Measurements from ENCODE around the gene TUBB1.

Gene TUBB1

GRCh38 chr20:59001068-59001448 is 18.2 kb upstream of the TUBB1 start:
- Histone ChIP-seq H3K27me3 (ENCODE audit: control insufficient read depth in 1 of 2, insufficient read depth in 2 of 2, low read length in 2 of 2) (no peaks in the 10 kb centered on the region), H3K27ac (ENCODE audit: low read depth, low read length) (no peak overlapping the region), H3K9ac (ENCODE audit: low read length) (no peak overlapping the region), H3K4me1 (ENCODE audit: insufficient read depth, low read length) (peaks cover 24% of the 10 kb centered on the region), H3K9me3 (ENCODE audit: low read length) (no peaks in the 10 kb centered on the region), H3K36me3 (ENCODE audit: insufficient read depth, low read length) (peaks cover 45% of the 10 kb centered on the region), H3K4me3 (ENCODE audit: low read depth in 1 of 2, low read length in 2 of 2) (no peak overlapping the region)

GRCh38 chr20:59001449-59002171 is 17.6 kb upstream of the TUBB1 start:
- no peak overlapping the region for H3K9ac ChIP-seq (ENCODE audit: low read length)
- peaks cover 40% of the 10 kb centered on the region for H3K36me3 ChIP-seq (ENCODE audit: insufficient read depth, low read length)
- H3K27ac ChIP-seq (ENCODE audit: low read depth, low read length) = no peak overlapping the region
- H3K4me3 ChIP-seq (ENCODE audit: low read depth in 1 of 2, low read length in 2 of 2) = no peak overlapping the region
- H3K27me3 ChIP-seq (ENCODE audit: control insufficient read depth in 1 of 2, insufficient read depth in 2 of 2, low read length in 2 of 2) = no peaks in the 10 kb centered on the region
- H3K4me1 ChIP-seq (ENCODE audit: insufficient read depth, low read length) = peaks cover 27% of the 10 kb centered on the region
- H3K9me3 ChIP-seq (ENCODE audit: low read length) = no peaks in the 10 kb centered on the region

GRCh38 chr20:59002388-59002787 is 16.8 kb upstream of the TUBB1 start:
- Histone ChIP-seq H3K27me3 (ENCODE audit: control insufficient read depth in 1 of 2, insufficient read depth in 2 of 2, low read length in 2 of 2) (no peaks in the 10 kb centered on the region), H3K4me3 (ENCODE audit: low read depth in 1 of 2, low read length in 2 of 2) (no peak overlapping the region), H3K27ac (ENCODE audit: low read depth, low read length) (no peak overlapping the region), H3K9me3 (ENCODE audit: low read length) (no peaks in the 10 kb centered on the region), H3K36me3 (ENCODE audit: insufficient read depth, low read length) (peaks cover 32% of the 10 kb centered on the region), H3K4me1 (ENCODE audit: insufficient read depth, low read length) (peaks cover 27% of the 10 kb centered on the region), H3K9ac (ENCODE audit: low read length) (no peak overlapping the region)

- no peak overlapping the region for H3K4me3 ChIP-seq (ENCODE audit: low read depth in 1 of 2, low read length in 2 of 2)
- peaks cover 26% of the 10 kb centered on the region for H3K36me3 ChIP-seq (ENCODE audit: insufficient read depth, low read length)
- H3K9ac ChIP-seq (ENCODE audit: low read length) = no peak overlapping the region
- H3K27ac ChIP-seq (ENCODE audit: low read depth, low read length) = no peak overlapping the region
- H3K9me3 ChIP-seq (ENCODE audit: low read length) = no peaks in the 10 kb centered on the region
- no peaks in the 10 kb centered on the region for H3K27me3 ChIP-seq (ENCODE audit: control insufficient read depth in 1 of 2, insufficient read depth in 2 of 2, low read length in 2 of 2)
- H3K4me1 ChIP-seq (ENCODE audit: insufficient read depth, low read length) = peaks cover 27% of the 10 kb centered on the region
Observed at GRCh38 chr20:59002874-59003399, 16.3 kb upstream of the TUBB1 start.

GRCh38 chr20:59003836-59004492 is 15.3 kb upstream of the TUBB1 start:
- Histone ChIP-seq H3K9me3 (ENCODE audit: low read length) (no peaks in the 10 kb centered on the region), H3K9ac (ENCODE audit: low read length) (no peak overlapping the region), H3K36me3 (ENCODE audit: insufficient read depth, low read length) (peaks cover 25% of the 10 kb centered on the region), H3K4me1 (ENCODE audit: insufficient read depth, low read length) (peaks cover 27% of the 10 kb centered on the region), H3K27me3 (ENCODE audit: control insufficient read depth in 1 of 2, insufficient read depth in 2 of 2, low read length in 2 of 2) (no peaks in the 10 kb centered on the region), H3K27ac (ENCODE audit: low read depth, low read length) (no peak overlapping the region), H3K4me3 (ENCODE audit: low read depth in 1 of 2, low read length in 2 of 2) (no peak overlapping the region)

GRCh38 chr20:59004493-59004762 is 14.8 kb upstream of the TUBB1 start:
- no peaks in the 10 kb centered on the region for H3K27me3 ChIP-seq (ENCODE audit: control insufficient read depth in 1 of 2, insufficient read depth in 2 of 2, low read length in 2 of 2)
- H3K9me3 ChIP-seq (ENCODE audit: low read length) = no peaks in the 10 kb centered on the region
- no peak overlapping the region for H3K27ac ChIP-seq (ENCODE audit: low read depth, low read length)
- H3K4me1 ChIP-seq (ENCODE audit: insufficient read depth, low read length) = peaks cover 27% of the 10 kb centered on the region
- no peak overlapping the region for H3K4me3 ChIP-seq (ENCODE audit: low read depth in 1 of 2, low read length in 2 of 2)
- H3K9ac ChIP-seq (ENCODE audit: low read length) = no peak overlapping the region
- peaks cover 21% of the 10 kb centered on the region for H3K36me3 ChIP-seq (ENCODE audit: insufficient read depth, low read length)

GRCh38 chr20:59004763-59005522 is 14.3 kb upstream of the TUBB1 start:
- H3K9ac ChIP-seq (ENCODE audit: low read length) = peak overlapping the region; percentile 74
- H3K27ac ChIP-seq (ENCODE audit: low read depth, low read length) = peak overlapping the region; percentile 77
- peaks cover 19% of the 10 kb centered on the region for H3K36me3 ChIP-seq (ENCODE audit: insufficient read depth, low read length)
- H3K9me3 ChIP-seq (ENCODE audit: low read length) = no peaks in the 10 kb centered on the region
- H3K4me3 ChIP-seq (ENCODE audit: low read depth in 1 of 2, low read length in 2 of 2) = peak overlapping the region; percentile 66 to 88
- H3K4me1 ChIP-seq (ENCODE audit: insufficient read depth, low read length) = peaks cover 27% of the 10 kb centered on the region
- no peaks in the 10 kb centered on the region for H3K27me3 ChIP-seq (ENCODE audit: control insufficient read depth in 1 of 2, insufficient read depth in 2 of 2, low read length in 2 of 2)

GRCh38 chr20:59005523-59006166 is 13.6 kb upstream of the TUBB1 start:
- no peaks in the 10 kb centered on the region for H3K27me3 ChIP-seq (ENCODE audit: control insufficient read depth in 1 of 2, insufficient read depth in 2 of 2, low read length in 2 of 2)
- H3K36me3 ChIP-seq (ENCODE audit: insufficient read depth, low read length) = peaks cover 15% of the 10 kb centered on the region
- H3K27ac ChIP-seq (ENCODE audit: low read depth, low read length) = peak overlapping the region; percentile 77
- H3K4me1 ChIP-seq (ENCODE audit: insufficient read depth, low read length) = peaks cover 27% of the 10 kb centered on the region
- H3K9ac ChIP-seq (ENCODE audit: low read length) = peak overlapping the region; percentile 74
- H3K4me3 ChIP-seq (ENCODE audit: low read depth in 1 of 2, low read length in 2 of 2) = peak overlapping the region; percentile 66 to 88
- no peaks in the 10 kb centered on the region for H3K9me3 ChIP-seq (ENCODE audit: low read length)

- peaks cover 27% of the 10 kb centered on the region for H3K4me1 ChIP-seq (ENCODE audit: insufficient read depth, low read length)
- peak overlapping the region; percentile 66 to 88 for H3K4me3 ChIP-seq (ENCODE audit: low read depth in 1 of 2, low read length in 2 of 2)
- H3K27me3 ChIP-seq (ENCODE audit: control insufficient read depth in 1 of 2, insufficient read depth in 2 of 2, low read length in 2 of 2) = no peaks in the 10 kb centered on the region
- peak overlapping the region; percentile 77 for H3K27ac ChIP-seq (ENCODE audit: low read depth, low read length)
- peaks cover 8% of the 10 kb centered on the region for H3K36me3 ChIP-seq (ENCODE audit: insufficient read depth, low read length)
- H3K9ac ChIP-seq (ENCODE audit: low read length) = peak overlapping the region; percentile 74
- H3K9me3 ChIP-seq (ENCODE audit: low read length) = no peaks in the 10 kb centered on the region
Observed at GRCh38 chr20:59006167-59006863, 12.9 kb upstream of the TUBB1 start.

GRCh38 chr20:59006864-59007664 is 12.2 kb upstream of the TUBB1 start, which contains the start of gene CTSZ:
Gene CTSZ (minus strand): TSS chr20:59007254. CDS start chr20:59007128, 126 bp downstream.
- H3K36me3 ChIP-seq (ENCODE audit: insufficient read depth, low read length) = peaks cover 4% of the 10 kb centered on the region
- peak within 1 kb of the TSS; percentile 74 for H3K9ac ChIP-seq (ENCODE audit: low read length)
- H3K4me1 ChIP-seq (ENCODE audit: insufficient read depth, low read length) = peaks cover 27% of the 10 kb centered on the region
- peak within 1 kb of the TSS; percentile 77 for H3K27ac ChIP-seq (ENCODE audit: low read depth, low read length)
- no peaks in the 10 kb centered on the region for H3K9me3 ChIP-seq (ENCODE audit: low read length)
- H3K27me3 ChIP-seq (ENCODE audit: control insufficient read depth in 1 of 2, insufficient read depth in 2 of 2, low read length in 2 of 2) = no peaks in the 10 kb centered on the region
- peak within 1 kb of the TSS; percentile 66 to 88 for H3K4me3 ChIP-seq (ENCODE audit: low read depth in 1 of 2, low read length in 2 of 2)
